GM21737 (cell line): Measurements from ENCODE around the gene GPA33.

Source experiments
- ATAC-seq: cut with Tn5 transposase; IDR thresholded peaks from one replicate; pipeline ENCODE4 v1.9.1; 2021; ENCODE audit warnings: mild to moderate bottlenecking, moderate library complexity; ENCODE audit not compliant: unreplicated experiment

The GPA33 gene

GRCh38 chr1:167090314-167090942, at the start of gene GPA33:
TSS of gene GPA33 (minus strand) at chr1:167090377. CDS start at chr1:167090287, 90 bp downstream.
- no peak for ATAC-seq

- ATAC-seq: no peak
Observed at GRCh38 chr1:167138703-167139102, 48.5 kb upstream of the GPA33 start.

- ATAC-seq: no peak
Observed at GRCh38 chr1:167137793-167138510, 47.8 kb upstream of the GPA33 start.

- no peak for ATAC-seq
Observed at GRCh38 chr1:167137332-167137781, 47.2 kb upstream of the GPA33 start.

- ATAC-seq: no peak
Observed at GRCh38 chr1:167136806-167137205, 46.6 kb upstream of the GPA33 start.

GRCh38 chr1:167136191-167136614, 46.0 kb upstream of the GPA33 start:
- no peak for ATAC-seq

GRCh38 chr1:167135281-167135840, 45.2 kb upstream of the GPA33 start:
- ATAC-seq: no peak

GRCh38 chr1:167132301-167133010, 42.3 kb upstream of the GPA33 start:
- ATAC-seq: no peak

GRCh38 chr1:167130829-167131510, 40.8 kb upstream of the GPA33 start:
- ATAC-seq: no peak

- ATAC-seq: no peak
Observed at GRCh38 chr1:167128261-167129227, 38.4 kb upstream of the GPA33 start.

- ATAC-seq: no peak
Observed at GRCh38 chr1:167127661-167128060, 37.5 kb upstream of the GPA33 start.

GRCh38 chr1:167127236-167127635, 37.1 kb upstream of the GPA33 start:
- ATAC-seq: no peak

GRCh38 chr1:167126811-167127210, 36.6 kb upstream of the GPA33 start:
- ATAC-seq: no peak

GRCh38 chr1:167126317-167126716, 36.1 kb upstream of the GPA33 start:
- ATAC-seq: no peak

GRCh38 chr1:167122568-167122967, 32.4 kb upstream of the GPA33 start:
- no peak for ATAC-seq

GRCh38 chr1:167122121-167122480, 31.9 kb upstream of the GPA33 start:
- no peak for ATAC-seq

- no peak for ATAC-seq
Observed at GRCh38 chr1:167121375-167122120, 31.4 kb upstream of the GPA33 start.

GRCh38 chr1:167120899-167121298, 30.7 kb upstream of the GPA33 start:
- ATAC-seq: no peak

GRCh38 chr1:167119696-167120095, 29.5 kb upstream of the GPA33 start:
- ATAC-seq: no peak
